HG03025 (cell line): ENCODE measurements around the gene RABGAP1.

ENCODE experiments used
- ATAC-seq: cut with Tn5 transposase; IDR thresholded peaks from one replicate; pipeline ENCODE4 v1.9.1; 2021; ENCODE audit warnings: mild to moderate bottlenecking, moderate library complexity; ENCODE audit not compliant: unreplicated experiment, low FRiP score

The RABGAP1 gene

DNA sequence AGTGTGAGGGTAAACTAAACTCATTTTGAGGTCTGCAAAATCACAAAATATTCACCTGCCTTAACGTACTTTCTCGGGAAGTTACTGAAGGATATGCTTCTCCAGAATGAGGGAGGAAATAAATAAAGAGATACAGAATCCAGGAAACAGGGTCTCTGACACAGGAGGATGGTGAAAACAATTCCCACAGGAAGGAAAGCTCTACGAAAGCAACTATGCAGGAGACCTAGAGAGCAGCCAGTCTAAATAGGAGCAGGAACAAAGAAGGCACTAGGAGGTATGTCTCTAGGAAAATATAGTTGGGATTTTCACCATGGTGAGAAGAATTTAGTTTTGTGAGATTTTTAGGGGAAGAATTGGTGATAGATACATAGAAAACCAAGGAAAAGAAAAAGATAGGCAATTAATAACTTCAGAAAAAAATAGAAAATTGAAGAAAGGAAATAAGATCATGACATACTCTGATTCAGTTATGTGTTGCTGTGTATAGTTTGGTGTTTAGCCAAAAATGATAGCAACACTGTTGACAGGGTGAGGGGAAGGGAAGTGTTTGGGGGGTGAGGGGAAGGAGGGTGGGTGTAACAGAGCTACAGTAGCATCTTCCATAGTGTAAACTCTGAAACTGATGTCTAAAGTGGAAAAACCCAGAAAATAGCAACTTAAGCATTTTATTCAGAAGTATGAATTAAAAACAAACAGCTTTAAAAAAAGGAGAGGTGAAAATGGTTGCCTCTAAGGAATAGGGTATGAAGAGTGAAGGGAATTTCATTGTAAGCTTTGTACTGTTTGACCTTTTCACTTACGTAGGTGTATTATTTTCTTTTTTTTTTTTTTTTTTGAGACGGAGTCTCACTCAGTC, 102.5 kb downstream of the RABGAP1 start:
- no peak for ATAC-seq

DNA sequence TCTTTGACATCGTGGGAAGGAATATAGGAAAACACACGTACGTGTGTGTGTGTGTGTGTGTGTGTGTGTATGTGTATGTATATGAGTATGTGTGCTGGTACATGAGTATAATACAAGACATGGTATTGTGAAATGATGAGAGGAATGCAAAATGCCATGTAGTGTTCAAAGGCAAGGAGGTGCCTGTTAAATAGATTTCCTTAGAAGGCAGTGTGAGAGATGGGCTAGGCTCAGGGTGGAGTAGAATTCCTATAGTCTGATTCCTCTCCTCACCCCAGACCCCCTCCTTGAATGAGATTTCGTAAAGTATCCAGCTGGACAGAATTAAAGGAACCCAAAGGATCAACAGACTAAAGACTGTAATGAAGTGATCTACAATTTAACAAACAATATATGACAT, 103.8 kb downstream of the RABGAP1 start:
- ATAC-seq, result no peak

DNA sequence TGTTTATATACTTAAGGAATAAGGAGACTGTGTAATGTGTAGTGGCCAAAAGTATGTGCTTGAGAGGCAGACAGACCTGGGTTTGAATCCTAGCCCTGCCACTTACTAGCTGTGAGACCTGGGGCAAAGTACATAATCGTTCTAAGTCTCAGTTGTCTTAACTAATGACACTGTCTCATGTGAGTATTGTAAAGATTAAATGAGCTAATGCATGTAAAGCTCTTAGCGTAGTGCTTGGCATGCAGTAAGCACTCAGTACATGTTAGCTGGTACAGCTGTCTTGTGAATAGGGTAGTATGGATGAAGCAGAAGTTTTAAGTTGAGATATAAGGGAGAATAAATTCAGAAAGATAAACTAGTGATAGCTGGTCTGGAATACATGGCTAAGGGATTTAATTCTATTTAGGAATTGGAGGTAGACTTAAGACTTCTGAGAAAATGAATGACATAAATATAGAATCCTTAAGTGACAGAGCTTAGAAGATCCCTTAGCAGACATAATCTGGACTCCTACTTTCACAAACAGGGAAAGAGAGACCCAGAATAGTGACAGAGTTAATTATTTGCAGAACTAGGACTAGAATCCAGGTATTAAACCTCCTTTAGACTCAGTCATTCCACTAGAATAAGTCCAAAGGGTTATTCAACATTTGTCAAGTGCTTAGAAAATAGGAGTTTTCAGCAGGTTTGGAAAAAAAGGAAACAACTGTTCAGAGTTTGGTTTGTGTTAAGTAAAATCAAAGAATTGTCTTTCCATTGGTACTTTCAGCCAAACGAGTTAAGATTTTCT, 105.8 kb downstream of the RABGAP1 start:
- no peak for ATAC-seq

DNA sequence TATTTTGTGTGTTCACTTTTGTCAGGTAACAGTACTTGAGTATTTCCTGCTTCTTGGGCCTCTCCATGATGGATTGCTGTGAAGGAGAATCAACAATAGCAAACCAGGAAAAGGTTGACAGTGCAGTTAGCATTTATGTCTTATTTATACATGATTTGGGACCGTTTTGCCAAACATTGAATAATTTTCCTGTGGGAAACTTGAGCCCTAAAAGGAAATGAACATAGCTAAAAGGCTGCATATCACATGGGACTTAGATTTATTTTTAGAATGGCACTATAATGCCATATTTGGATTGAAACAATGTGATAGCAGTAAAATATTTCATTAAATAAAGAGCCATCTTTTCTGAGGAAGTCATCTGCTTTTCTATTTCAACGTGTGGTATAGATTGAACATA, 107.9 kb downstream of the RABGAP1 start:
- ATAC-seq, result no peak

DNA sequence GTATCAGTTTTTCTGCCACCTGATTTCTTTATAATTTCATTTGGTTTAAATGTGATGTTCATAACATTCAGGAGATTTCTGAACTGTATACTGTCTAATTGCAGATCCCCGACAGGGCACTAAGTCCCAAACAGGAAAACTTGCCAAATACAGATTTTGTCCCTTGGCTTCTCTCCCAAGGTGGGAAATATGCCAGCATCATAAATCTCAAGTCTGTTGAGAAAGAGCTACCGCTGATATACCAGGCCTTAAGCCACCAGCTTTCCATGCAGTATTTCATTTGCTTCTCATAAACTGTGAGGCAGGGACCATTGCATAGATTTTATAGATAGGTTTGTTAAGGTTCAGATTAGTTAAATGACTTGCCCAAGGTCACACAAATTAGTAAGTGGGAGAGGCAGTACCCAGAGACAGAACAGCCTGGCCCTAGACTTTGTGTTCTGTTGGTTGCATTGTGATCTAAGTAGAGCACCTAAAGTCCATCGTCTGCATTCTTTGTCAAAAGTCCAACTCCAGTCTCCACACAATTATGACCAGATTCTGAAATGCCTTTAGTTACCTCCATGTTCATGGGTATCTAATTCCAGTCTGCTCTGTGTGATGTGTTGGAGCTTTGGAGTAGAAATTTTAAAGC, 108.9 kb downstream of the RABGAP1 start:
- no peak for ATAC-seq

DNA sequence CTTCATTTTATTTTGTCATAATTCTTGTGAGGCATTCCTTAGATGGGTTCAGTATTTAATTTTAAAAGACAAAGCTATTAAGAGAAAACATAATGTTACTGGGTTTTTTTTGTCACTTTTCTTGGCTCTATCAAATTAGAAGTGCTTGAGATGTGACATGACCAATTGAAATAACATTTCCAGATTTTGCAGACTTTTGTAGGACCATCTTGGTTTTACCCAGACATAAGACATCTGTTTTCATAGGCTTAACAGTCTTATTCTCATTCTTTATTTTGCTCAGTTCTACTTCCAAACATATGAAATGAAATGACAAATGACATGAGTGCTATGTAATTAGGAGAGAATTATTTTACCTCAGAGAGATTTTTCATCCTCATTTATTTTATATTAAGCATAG, 112.2 kb downstream of the RABGAP1 start:
- no peak for ATAC-seq

DNA sequence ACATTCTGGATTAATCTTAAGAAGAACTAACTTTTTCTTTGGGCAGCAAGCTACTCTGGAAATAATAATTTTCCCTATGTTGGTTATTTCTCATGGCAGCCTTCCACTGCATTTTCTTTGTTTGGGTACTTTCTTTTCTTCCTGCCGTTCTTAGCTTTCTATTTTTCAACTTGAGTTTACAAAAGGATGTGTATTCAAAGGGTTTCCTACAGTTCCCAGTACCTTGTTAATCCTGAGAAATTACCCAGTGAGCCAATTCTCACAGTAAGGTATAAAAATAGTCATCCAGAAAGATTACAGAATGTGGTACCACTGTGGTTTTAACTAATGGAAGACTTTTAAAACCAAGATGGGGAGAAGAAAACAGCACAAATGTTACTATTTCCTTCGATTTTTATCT, 112.9 kb downstream of the RABGAP1 start:
- no peak for ATAC-seq

DNA sequence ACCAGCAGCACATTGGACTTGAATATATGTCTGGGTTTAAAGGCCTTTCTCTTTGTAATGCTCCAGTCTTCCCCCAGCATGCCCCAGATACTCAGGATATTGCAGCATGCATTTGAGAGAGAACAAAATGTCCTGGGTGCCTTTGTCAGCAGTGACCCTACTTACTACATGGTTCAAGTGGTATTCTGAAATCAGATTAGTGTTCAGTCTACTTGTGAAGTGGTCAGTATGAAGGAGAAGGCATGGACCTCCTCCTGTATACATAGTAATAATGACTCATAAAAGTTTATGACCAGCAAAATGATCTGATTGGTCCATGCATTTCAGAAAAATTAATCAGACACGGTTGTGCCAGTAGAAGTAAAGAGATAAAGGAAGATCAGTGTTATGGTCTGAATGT, 118.0 kb downstream of the RABGAP1 start:
- no peak for ATAC-seq

DNA sequence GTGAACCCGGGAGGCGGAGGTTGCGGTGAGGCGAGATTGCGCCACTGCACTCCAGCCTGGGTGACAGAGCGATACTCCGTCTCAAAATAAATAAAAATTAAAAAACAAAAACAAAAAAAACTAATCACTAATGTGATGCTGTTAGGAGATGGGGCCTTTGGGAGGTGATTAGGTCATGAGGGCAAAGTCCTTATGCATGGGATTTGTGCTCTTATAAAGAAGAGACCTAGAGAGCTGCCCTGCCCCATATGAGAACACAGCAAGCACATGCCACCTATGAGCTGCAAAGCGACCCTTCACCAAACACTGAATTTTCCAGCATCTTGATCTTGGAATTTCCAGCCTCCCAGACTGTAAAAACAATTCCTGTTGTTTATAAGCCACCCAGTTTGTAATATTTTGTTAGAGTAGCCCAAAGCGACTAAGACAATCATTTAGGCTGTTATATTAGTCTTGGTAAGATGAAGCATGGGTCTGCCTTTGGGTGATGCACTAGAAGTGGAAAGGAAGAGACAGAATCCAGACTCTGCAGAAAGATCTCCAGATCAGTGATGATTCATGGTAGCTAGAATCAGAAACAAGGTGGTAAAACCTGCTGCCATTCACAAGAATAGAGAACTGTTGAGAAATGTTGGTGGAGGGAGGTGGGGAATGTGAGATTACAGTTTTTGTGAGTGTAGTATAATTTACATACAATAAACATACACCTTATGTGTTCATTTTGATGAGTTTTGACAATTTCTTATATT, 118.8 kb downstream of the RABGAP1 start:
- ATAC-seq, result no peak

DNA sequence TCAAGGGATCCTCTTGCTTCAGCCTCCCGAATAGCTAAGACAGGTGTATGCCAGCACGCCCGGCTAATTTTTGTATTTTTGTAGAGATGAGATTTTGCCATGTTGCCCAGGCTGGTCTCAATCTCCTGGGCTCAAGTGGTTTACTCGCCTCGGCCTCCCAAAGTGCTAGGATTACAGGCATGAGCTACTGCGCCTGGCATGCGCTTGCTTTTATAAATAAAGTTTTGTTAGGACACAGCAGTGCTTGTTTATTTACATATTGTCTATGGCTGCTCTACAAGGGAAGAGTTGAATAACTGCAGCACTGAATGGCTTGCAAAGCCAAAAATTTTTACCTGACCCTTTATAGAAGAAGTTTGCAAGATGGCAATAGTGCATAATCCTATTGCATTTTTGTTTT, 120.4 kb downstream of the RABGAP1 start:
- ATAC-seq, result no peak

DNA sequence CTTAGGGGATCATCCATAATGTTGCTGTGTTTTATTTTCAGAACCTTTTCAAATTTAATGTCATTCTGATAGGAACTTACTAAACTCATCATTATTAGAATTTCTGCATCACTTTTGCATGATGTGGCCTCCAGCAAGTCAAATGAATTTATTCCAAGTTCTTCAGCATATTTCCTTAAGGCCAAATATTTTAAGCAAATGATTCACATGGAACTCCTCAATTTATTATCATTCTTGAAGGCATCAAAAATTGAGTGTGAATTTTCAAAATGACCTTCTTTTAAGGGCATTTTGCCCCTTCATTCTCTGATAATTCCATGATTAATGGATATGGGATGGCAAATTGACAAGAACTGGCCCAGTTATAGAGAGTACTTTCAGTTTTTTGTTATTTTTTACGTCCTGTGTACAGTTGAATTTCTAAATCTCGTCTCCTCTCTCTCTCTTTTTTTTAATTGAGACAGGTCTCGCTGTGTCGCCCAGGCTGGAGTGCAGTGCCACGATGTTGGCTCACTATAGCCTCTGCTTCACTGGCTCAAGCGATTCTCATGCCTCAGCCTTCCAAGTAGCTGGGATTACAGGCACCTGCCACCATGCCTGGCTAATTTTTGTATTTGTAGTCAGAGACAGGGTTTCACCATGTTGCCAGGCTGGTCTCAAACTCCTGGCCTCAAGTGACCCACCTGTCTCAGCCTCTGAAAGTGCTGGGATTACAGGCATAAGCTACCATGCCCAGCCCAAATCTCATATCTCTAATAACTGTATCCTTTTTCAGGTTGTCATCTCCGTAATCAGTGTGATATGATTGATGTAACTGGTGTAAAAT, 121.7 kb downstream of the RABGAP1 start:
- ATAC-seq, result no peak

DNA sequence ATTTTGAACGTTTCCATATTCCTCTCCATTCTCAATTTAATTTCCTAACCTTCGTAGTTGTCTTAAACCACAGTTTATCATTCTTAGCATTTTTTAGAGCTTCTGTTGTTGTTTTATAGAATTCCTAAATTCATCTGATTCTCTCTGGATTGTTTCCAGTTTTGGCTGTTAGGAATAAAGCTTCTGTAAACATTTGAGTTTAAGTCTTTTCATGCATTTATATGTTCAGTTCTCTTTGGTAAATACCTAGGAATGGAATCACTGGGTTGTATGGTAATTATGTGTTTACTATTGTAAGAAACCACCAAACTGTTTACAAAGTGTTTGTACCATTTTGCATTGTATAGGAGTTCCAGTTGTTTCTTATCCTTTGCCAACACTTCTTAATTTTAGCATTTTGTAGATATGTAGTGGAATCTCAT, 122.4 kb downstream of the RABGAP1 start:
- ATAC-seq, result no peak

DNA sequence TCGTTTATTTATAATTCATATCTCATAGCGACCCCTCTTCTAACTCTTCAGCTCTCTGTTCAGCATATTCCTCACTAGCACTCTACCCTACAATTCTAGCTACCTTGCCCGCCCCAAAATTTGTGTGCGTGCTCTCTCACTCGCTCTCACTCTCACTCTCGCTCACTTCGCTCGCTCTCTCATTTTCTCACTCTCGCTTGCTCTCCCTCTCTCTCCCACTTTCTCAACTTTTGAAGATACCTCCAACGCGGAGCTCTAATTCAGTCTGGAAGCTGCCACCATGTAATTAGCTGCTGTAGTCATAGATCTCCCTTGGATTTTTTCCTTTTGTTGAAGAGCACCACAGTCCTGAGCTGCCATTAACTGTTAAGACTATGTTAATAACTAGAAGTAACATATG, 123.1 kb downstream of the RABGAP1 start:
- ATAC-seq, result no peak

DNA sequence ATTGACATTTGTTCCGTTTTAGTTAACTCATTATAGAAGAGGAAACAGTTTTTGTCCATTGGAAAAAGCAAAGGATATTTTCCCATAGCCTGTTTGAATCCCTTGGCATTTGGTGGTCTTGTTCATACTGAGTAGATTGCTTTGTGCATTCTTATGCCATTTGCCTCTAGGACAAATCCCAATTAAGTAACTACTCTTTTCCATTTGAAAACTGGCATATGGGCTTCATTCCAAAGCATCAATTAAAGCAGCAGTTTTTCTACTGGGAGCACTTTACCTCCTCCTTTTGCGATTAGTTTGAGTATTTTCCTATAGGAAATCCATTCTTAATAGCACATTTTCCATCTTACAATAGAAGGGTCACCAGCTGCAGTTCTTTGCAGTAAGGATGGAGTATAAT, 123.9 kb downstream of the RABGAP1 start:
- no peak for ATAC-seq

DNA sequence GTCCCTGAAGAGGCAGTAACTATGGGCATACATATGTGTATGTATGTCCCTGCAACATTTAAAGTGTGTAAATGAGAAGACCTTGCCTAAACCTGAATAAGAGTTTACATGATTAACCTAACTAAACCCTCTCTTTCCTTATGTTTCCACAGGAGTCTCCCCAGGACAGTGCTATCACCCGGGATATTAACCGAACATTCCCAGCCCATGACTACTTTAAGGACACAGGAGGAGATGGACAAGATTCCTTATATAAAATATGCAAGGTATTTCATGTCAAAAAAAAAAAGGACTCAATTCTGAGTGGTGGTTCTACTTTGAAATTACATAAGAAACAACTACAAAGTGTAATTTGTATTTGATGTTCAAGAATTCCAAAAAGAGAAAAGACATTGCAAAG, 124.4 kb downstream of the RABGAP1 start:
- no peak for ATAC-seq

DNA sequence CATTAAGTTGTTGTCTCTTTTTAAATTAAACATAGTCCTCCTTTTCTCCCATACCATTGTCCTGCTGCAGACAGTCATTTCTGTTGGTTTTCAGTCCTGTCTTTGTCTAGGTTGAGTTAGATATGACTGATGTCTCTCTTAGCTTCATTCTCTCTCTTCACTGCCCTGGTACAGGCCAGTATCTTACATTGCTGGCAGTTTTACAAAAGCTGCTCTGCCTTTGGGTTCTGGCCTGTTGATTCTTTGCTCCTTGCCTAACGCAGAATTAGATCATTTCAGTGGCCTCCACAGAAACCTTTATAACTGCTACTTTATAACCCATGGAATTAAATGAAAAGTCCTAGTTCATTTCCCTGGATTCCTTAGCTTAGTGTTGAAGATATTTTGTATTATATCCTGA, 126.3 kb downstream of the RABGAP1 start:
- ATAC-seq, result no peak

DNA sequence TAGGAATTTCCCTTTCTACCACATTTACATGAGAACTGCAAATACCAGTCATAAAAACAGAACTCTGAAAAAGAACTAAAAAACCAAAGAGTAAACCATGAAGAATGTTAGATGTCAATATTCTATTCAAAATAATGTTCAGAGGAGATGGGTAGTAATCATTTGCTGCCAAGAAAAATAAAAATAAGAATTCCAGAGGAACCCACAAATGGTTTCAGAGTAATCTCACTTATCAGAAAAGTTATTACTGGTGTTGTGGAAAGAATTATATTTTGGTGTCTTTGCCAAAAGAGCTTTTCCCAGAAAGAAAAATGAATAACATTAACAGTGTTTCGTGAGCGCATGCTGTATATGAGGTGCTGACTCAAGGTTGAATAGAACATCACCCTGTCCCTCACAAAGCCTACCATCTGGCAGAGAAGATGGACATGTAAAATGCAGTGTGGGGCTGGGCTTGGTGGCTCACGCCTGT, 128.2 kb downstream of the RABGAP1 start:
- no peak for ATAC-seq

DNA sequence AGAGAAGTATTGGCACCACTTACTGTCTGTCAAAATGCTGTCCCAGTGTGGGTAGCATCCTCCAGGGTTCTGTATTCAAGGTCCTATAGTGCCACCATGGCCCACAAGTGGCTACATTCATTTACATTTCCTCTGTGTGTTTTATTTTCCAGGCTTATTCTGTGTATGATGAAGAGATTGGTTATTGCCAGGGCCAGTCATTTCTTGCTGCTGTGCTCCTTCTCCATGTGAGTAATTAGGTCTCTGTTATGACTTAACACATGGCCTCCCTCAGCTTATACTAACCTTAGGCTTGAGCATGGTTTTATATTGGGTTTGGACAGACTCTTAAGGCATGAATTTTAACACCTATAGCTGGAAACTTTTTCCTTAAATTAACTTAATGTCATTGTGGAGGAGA, 129.4 kb downstream of the RABGAP1 start:
- ATAC-seq, result no peak

DNA sequence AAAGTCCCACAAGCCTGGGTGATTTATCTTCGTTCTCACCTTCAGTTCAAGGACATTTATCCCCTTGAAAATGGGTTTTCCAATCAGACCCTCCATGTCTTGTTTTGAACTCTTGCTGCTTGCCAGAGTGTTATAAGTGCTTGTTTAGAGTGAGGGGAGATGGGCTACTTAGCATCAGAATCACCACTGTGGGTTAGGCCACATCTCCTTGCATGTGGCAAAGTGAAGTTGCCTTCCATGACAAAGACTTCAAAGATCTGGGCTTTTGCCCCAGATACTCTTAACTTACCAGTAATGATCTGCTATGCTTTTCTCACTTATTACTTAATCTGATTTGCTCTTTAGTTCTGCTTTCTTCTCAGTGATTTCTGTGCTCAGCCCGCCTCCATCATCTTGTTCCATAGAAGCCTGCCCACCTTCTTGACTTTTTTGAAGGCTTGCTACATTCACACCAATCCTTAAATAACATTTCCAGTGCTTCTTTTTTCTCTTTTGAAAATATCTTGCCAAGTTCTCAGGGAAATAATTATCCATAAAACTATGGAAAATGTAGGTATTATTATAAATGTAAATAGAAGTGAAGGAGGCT, 131.7 kb downstream of the RABGAP1 start:
- no peak for ATAC-seq
